ENCODE results near the gene ZNF423.
"Not testable (repeated sequence)": the region's sequence is repeated elsewhere in the genome, so short reads cannot be mapped to it uniquely, and the experiment has no call there.

Gene ZNF423

GRCh38 chr16:49523435-49524159, 332.3 kb downstream of the ZNF423 start:
- DNase-seq, result no peak

GRCh38 chr16:49521734-49522325, 334.1 kb downstream of the ZNF423 start:
- no peak for DNase-seq

GRCh38 chr16:49520492-49521038, 335.3 kb downstream of the ZNF423 start:
- no peak for DNase-seq

- no peak for DNase-seq
These were observed 336.2 kb downstream of the ZNF423 start for GRCh38 chr16:49519741-49520140.

- DNase-seq, result no peak
These were observed 336.8 kb downstream of the ZNF423 start for GRCh38 chr16:49519008-49519656.

- DNase-seq, result no peak
These were observed 339.4 kb downstream of the ZNF423 start for GRCh38 chr16:49516382-49517036.

- no peak for DNase-seq
These were observed 340.1 kb downstream of the ZNF423 start for GRCh38 chr16:49515861-49516260.

GRCh38 chr16:49515016-49515565, 340.8 kb downstream of the ZNF423 start:
- DNase-seq, result no peak

- DNase-seq, result no peak
These were observed 341.6 kb downstream of the ZNF423 start for GRCh38 chr16:49514073-49514980.

GRCh38 chr16:49513040-49513439, 342.9 kb downstream of the ZNF423 start:
- DNase-seq, result no peak

- no peak for DNase-seq
These were observed 345.1 kb downstream of the ZNF423 start for GRCh38 chr16:49510654-49511305.

GRCh38 chr16:49510141-49510540, 345.8 kb downstream of the ZNF423 start:
- DNase-seq, result no peak

GRCh38 chr16:49506058-49507013, 349.6 kb downstream of the ZNF423 start:
- not testable (repeated sequence) for DNase-seq

GRCh38 chr16:49505556-49505955, 350.4 kb downstream of the ZNF423 start:
- DNase-seq, result no peak

GRCh38 chr16:49504626-49505025, 351.3 kb downstream of the ZNF423 start:
- no peak for DNase-seq

- no peak for DNase-seq
These were observed 351.9 kb downstream of the ZNF423 start for GRCh38 chr16:49504023-49504364.

GRCh38 chr16:49503256-49504022, 352.5 kb downstream of the ZNF423 start:
- no peak for DNase-seq

GRCh38 chr16:49502136-49502881, 353.6 kb downstream of the ZNF423 start:
- DNase-seq, result no peak

Measured in SW 1271 (cell line).